ENCODE data around the gene ARPC3.

DNA sequence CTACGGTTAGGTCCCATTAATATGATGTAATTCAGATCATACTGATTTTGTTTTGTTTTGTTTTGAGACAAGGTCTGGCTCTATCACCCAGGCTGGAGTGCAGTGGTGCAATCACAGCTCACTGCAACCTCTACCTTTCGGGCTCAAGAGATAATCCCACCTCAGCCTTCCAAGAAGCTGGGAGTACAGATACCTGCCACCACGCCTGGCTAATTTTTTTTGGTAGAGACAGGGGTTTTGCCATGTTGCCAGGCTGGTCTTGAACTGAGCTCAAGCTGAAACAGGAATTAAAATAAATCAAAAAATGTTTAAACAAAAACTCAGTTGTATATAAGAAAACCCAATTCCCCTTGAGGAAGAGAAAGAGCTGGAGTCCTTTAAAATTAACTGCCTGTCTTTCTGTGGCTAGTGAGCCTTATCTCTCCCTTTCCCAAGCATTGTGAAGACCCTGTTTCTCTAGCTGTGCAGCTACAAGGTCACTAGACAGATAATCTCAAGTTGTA is 28.9 kb downstream of the ARPC3 start:
- TF ChIP-seq, protein P1, sequence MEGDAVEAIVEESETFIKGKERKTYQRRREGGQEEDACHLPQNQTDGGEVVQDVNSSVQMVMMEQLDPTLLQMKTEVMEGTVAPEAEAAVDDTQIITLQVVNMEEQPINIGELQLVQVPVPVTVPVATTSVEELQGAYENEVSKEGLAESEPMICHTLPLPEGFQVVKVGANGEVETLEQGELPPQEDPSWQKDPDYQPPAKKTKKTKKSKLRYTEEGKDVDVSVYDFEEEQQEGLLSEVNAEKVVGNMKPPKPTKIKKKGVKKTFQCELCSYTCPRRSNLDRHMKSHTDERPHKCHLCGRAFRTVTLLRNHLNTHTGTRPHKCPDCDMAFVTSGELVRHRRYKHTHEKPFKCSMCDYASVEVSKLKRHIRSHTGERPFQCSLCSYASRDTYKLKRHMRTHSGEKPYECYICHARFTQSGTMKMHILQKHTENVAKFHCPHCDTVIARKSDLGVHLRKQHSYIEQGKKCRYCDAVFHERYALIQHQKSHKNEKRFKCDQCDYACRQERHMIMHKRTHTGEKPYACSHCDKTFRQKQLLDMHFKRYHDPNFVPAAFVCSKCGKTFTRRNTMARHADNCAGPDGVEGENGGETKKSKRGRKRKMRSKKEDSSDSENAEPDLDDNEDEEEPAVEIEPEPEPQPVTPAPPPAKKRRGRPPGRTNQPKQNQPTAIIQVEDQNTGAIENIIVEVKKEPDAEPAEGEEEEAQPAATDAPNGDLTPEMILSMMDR (IDR thresholded peaks at IDR 0.05), result no peak
- TF ChIP-seq POLR2A (IDR thresholded peaks at IDR 0.05), result no peak
- no peak for TF ChIP-seq EP300 (IDR thresholded peaks at IDR 0.05)
